KMS-11 (cell line): ENCODE measurements around the gene ITPRIPL1.

Experiments used
- H2AFZ ChIP-seq: fragments of 200-600 bp; sonication (generic); 2 replicates; pipeline ENCODE4 v1.6.1; 2016; ENCODE audit warnings: antibody characterized with exemption, mixed run types, low read depth
- H3K27ac ChIP-seq: fragments of 200-600 bp; sonication (generic); 2 replicates; pipeline ENCODE4 v1.6.1; 2016; ENCODE audit warnings: mild to moderate bottlenecking, mixed run types
- H3K27me3 ChIP-seq: fragments of 200-600 bp; sonication (generic); 2 replicates; pipeline ENCODE4 v1.6.1; 2017; ENCODE audit warnings: mild to moderate bottlenecking, low read depth, mixed run types, moderate library complexity; ENCODE audit not compliant: insufficient read depth
- H3K36me3 ChIP-seq: fragments of 200-600 bp; sonication (generic); 2 replicates; pipeline ENCODE4 v1.6.1; 2017; ENCODE audit warnings: mild to moderate bottlenecking, mixed run types; ENCODE audit not compliant: insufficient read depth
- H3K4me1 ChIP-seq: fragments of 200-600 bp; sonication (generic); 2 replicates; pipeline ENCODE4 v1.6.1; 2016; ENCODE audit warnings: mild to moderate bottlenecking, low read depth, mixed run types; ENCODE audit not compliant: poor library complexity, severe bottlenecking
- H3K4me2 ChIP-seq: fragments of 200-600 bp; sonication (generic); 2 replicates; pipeline ENCODE4 v1.7.0; 2016; ENCODE audit warnings: mild to moderate bottlenecking, mixed run types
- H3K4me3 ChIP-seq: fragments of 200-600 bp; sonication (generic); IDR thresholded peaks from 2 replicates; pipeline ENCODE4 v1.6.1; 2017; ENCODE audit warnings: low read depth, low read length, mixed read lengths; ENCODE audit not compliant: insufficient read depth
- H3K79me2 ChIP-seq: fragments of 200-600 bp; sonication (generic); 2 replicates; pipeline ENCODE4 v1.6.1; 2016; ENCODE audit warnings: low read depth, mixed run types; ENCODE audit not compliant: insufficient read depth
- H3K9ac ChIP-seq: fragments of 200-600 bp; sonication (generic); 2 replicates; pipeline ENCODE4 v1.6.1; 2016; ENCODE audit warnings: mild to moderate bottlenecking, mixed run types
- H4K20me1 ChIP-seq: fragments of 200-600 bp; sonication (generic); 2 replicates; pipeline ENCODE4 v1.6.1; 2016; ENCODE audit warnings: mild to moderate bottlenecking, mixed run types; ENCODE audit not compliant: insufficient read depth
- CTCF ChIP-seq: fragments of 200-600 bp; sonication (generic); conservative IDR thresholded peaks from 2 replicates; pipeline ENCODE4 v1.6.1; 2017; ENCODE audit warnings: low read depth, mild to moderate bottlenecking, antibody characterized with exemption, low read length, moderate library complexity, mixed read lengths

ITPRIPL1 gene

GRCh38 chr2:96336104-96336775 lies 11.1 kb downstream of the ITPRIPL1 start:
- H4K20me1 ChIP-seq = no peaks in the 10 kb centered on the region
- H3K36me3 ChIP-seq = no peaks in the 10 kb centered on the region
- H3K4me2 ChIP-seq = peak overlapping the region; percentile 100
- peak overlapping the region; percentile 85 for H2AFZ ChIP-seq
- peaks cover 60% of the 10 kb centered on the region for H3K79me2 ChIP-seq
- no peaks in the 10 kb centered on the region for H3K27me3 ChIP-seq
- peak overlapping the region; percentile 71 for H3K4me3 ChIP-seq
- no peak for TF ChIP-seq CTCF
- peak overlapping the region; percentile 93 for H3K27ac ChIP-seq
- peaks cover 16% of the 10 kb centered on the region for H3K4me1 ChIP-seq
- H3K9ac ChIP-seq = peak overlapping the region; percentile 92

- no peak overlapping the region for H3K27ac ChIP-seq
- H3K79me2 ChIP-seq = peaks cover 63% of the 10 kb centered on the region
These were observed 11.8 kb downstream of the ITPRIPL1 start for GRCh38 chr2:96336873-96337272.

GRCh38 chr2:96340493-96341414 lies 15.6 kb downstream of the ITPRIPL1 start:
- Histone ChIP-seq H3K27me3 (no peaks in the 10 kb centered on the region), H2AFZ (no peak overlapping the region), H3K4me1 (peaks cover 18% of the 10 kb centered on the region), H3K36me3 (peaks cover 11% of the 10 kb centered on the region; the same call in 1 of the 2 replicates), H3K27ac (no peak overlapping the region), H3K79me2 (peaks cover 56% of the 10 kb centered on the region), H3K4me3 (no peak overlapping the region), H3K4me2 (no peak overlapping the region), H3K9ac (no peak overlapping the region), H4K20me1 (no peaks in the 10 kb centered on the region)
- TF ChIP-seq CTCF = no peak

More at GRCh38 chr2:96336873-96337272, 11.8 kb downstream of the ITPRIPL1 start:
- Histone ChIP-seq H3K4me3 (no peak overlapping the region), H3K36me3 (0 out of 2 replicates have a peak, but pooled peaks cover 2% of the 10 kb centered on the region), H3K9ac (no peak overlapping the region), H4K20me1 (no peaks in the 10 kb centered on the region), H3K27me3 (no peaks in the 10 kb centered on the region), H3K4me1 (peaks cover 22% of the 10 kb centered on the region), H2AFZ (0 out of 2 replicates have a peak overlapping the region, but pooled peaks have one; percentile 85), H3K4me2 (peak overlapping the region; percentile 100)
- no peak for TF ChIP-seq CTCF

GRCh38 chr2:96341641-96342040 lies 16.5 kb downstream of the ITPRIPL1 start:
- peaks cover 11% of the 10 kb centered on the region; the same call in 1 of the 2 replicates for H3K36me3 ChIP-seq

More at GRCh38 chr2:96341641-96342040, 16.5 kb downstream of the ITPRIPL1 start:
- Histone ChIP-seq H2AFZ (no peak overlapping the region), H3K4me3 (no peak overlapping the region), H4K20me1 (no peaks in the 10 kb centered on the region), H3K27me3 (no peaks in the 10 kb centered on the region), H3K4me2 (no peak overlapping the region), H3K79me2 (peaks cover 50% of the 10 kb centered on the region), H3K27ac (no peak overlapping the region), H3K9ac (no peak overlapping the region), H3K4me1 (peaks cover 16% of the 10 kb centered on the region)
- TF ChIP-seq CTCF = no peak
